GM23248 (cell line): Measurements from ENCODE around the gene HES4. TPM values are rescaled to one million over a fixed set of nuclear protein-coding genes. Genes with fewer than 3 reads are reported as not detected.

Experiments used
- DNase-seq: peaks from one replicate; pipeline ENCODE4 v3.0.0-alpha.2; 2015
- H2AFZ ChIP-seq: fragments of 200-600 bp; sonication (generic); 2 replicates; pipeline ENCODE4 v1.6.1; 2016; ENCODE audit warnings: antibody characterized with exemption
- H3F3A ChIP-seq: fragments of 200-600 bp; sonication (generic); 2 replicates; pipeline ENCODE4 v1.6.1; 2016; ENCODE audit warnings: mild to moderate bottlenecking, antibody characterized with exemption, mixed run types; ENCODE audit not compliant: insufficient read depth
- H3K27ac ChIP-seq: fragments of 200-600 bp; sonication (generic); 2 replicates; pipeline ENCODE4 v1.5.1; 2016; ENCODE audit warnings: mild to moderate bottlenecking
- H3K27me3 ChIP-seq: fragments of 200-600 bp; sonication (generic); replicated peaks from 2 replicates; pipeline ENCODE4 v1.6.1; 2016; ENCODE audit warnings: mild to moderate bottlenecking; ENCODE audit not compliant: insufficient read depth
- H3K36me3 ChIP-seq: fragments of 200-600 bp; sonication (generic); 2 replicates; pipeline ENCODE4 v1.6.1; 2016; ENCODE audit warnings: low read depth, mild to moderate bottlenecking
- H3K4me1 ChIP-seq: fragments of 200-600 bp; sonication (generic); 2 replicates; pipeline ENCODE4 v1.6.1; 2016; ENCODE audit warnings: mild to moderate bottlenecking; ENCODE audit not compliant: insufficient read depth
- H3K4me2 ChIP-seq: fragments of 200-600 bp; sonication (generic); one replicate; pipeline ENCODE4 v1.6.1; 2016; ENCODE audit warnings: mild to moderate bottlenecking; ENCODE audit not compliant: unreplicated experiment
- H3K4me3 ChIP-seq: fragments of 200-600 bp; sonication (generic); 2 replicates; pipeline ENCODE4 v1.5.1; 2016; ENCODE audit warnings: mild to moderate bottlenecking
- H3K79me2 ChIP-seq: fragments of 200-600 bp; sonication (generic); 2 replicates; pipeline ENCODE4 v1.6.1; 2016; ENCODE audit warnings: mild to moderate bottlenecking; ENCODE audit not compliant: insufficient read depth
- H3K9ac ChIP-seq: fragments of 200-600 bp; sonication (generic); 2 replicates; pipeline ENCODE4 v1.6.1; 2016; ENCODE audit warnings: mild to moderate bottlenecking
- H3K9me2 ChIP-seq: fragments of 200-600 bp; sonication (generic); 2 replicates; pipeline ENCODE4 v1.6.1; 2016; ENCODE audit warnings: mixed run types, mild to moderate bottlenecking, moderate library complexity; ENCODE audit not compliant: insufficient read depth
- H3K9me3 ChIP-seq: fragments of 200-600 bp; sonication (generic); one replicate; pipeline ENCODE4 v1.6.1; 2017; ENCODE audit warnings: low read depth
- H4K20me1 ChIP-seq: fragments of 200-600 bp; sonication (generic); 2 replicates; pipeline ENCODE4 v1.6.0; 2016; ENCODE audit not compliant: insufficient read depth
- EZH2 ChIP-seq: fragments of 200-600 bp; sonication (generic); IDR thresholded peaks from 2 replicates; pipeline ENCODE4 v1.6.1; 2018; ENCODE audit warnings: antibody characterized with exemption, mild to moderate bottlenecking; ENCODE audit not compliant: insufficient read depth, poor library complexity, severe bottlenecking
- EZH2phosphoT487 ChIP-seq: fragments of 200-600 bp; sonication (generic); IDR thresholded peaks from 2 replicates; pipeline ENCODE4 v1.6.1; 2018; ENCODE audit warnings: antibody characterized with exemption, moderate library complexity, mild to moderate bottlenecking, low read depth; ENCODE audit not compliant: insufficient read depth
- whole genome bisulfite sequencing, 2 experiments: methylation state at CpG; one replicate each; pipeline ENCODE4 v1.1.6; 2015 to 2017; ENCODE audit warnings: low lambda C conversion rate in 2 of 2, low coverage in 1 of 2; ENCODE audit errors: missing lambda C conversion rate in 2 of 2; 5-methylcytosine and 5-hydroxymethylcytosine counted together
- in situ Hi-C: fragments of 300-500 bp; cut with MboI; formaldehyde crosslinking; loops from 2 replicates; pipeline ENCODE4 v1.15.0; 2020
- polyA plus RNA-seq: library from polyadenylated mRNA; unstranded; fragments of >200 nt; fragmentation: Nextera tagmentation; extraction: Ambion mirVana; gene quantifications from 2 replicates; pipeline ENCODE4 v1.2.1, GENCODE V29; 2016
- total RNA-seq: library from RNA; depleted of rRNA; stranded (reverse); fragments of >200 nt; shearing (Covaris generic); gene quantifications from 2 replicates; pipeline ENCODE4 v1.2.3, GENCODE V29; 2014

Gene HES4
- total and polyA plus RNA-seq, 2 experiments from 2014 or later = 3.1 to 4.1 TPM

DNA sequence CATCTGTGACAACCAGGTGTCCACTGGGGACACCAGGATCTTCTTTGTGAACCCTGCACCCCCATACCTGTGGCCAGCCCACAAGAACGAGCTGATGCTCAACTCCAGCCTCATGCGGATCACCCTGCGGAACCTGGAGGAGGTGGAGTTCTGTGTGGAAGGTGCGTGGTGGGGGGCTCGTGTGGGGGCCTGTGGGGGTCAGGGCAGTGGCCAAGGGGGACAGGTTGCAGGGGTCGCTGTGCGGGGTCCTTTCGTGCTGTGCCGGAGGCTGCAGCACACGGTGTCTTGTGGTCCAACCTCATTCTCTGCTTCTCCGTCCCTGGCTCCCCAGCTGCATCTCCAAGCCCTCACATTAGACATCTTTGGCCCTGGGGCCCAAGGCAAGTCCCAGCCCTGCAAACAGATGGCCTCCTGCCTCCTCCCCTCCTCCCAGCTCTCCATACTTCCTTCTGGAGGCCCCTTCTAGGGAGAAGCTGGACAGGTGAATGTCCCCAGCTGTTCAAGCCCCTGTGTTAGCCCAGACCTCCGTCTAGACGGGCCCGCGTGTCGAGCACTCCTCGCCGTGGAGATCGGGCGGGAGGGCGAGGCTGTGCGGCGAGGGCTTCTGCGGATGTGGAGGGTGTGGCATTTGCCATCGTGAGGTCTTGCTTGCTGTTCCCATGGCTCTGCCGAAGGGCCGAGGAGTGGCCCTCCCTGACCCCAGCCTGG lies 22.6 kb upstream of the HES4 start:
- DNase-seq = no peak
- 71 to 77% methylated on average over 21 to 26 of the region's 27 CpGs for WGBS, 2 experiments
- no peak overlapping the region for H2AFZ ChIP-seq
- H3F3A ChIP-seq = no peaks in the 10 kb centered on the region
- H3K27ac ChIP-seq = no peak overlapping the region
- 0 out of 2 replicates have a peak, but pooled peaks cover 6% of the 10 kb centered on the region for H3K4me1 ChIP-seq
- H3K9me2 ChIP-seq = no peaks in the 10 kb centered on the region
- no peaks in the 10 kb centered on the region for H3K27me3 ChIP-seq
- H4K20me1 ChIP-seq = no peaks in the 10 kb centered on the region
- H3K4me3 ChIP-seq = no peak overlapping the region
- H3K79me2 ChIP-seq = no peaks in the 10 kb centered on the region
- H3K36me3 ChIP-seq = no peaks in the 10 kb centered on the region
- H3K9ac ChIP-seq = no peak overlapping the region
- no peak for TF ChIP-seq EZH2phosphoT487
- no peak for TF ChIP-seq EZH2
- H3K9me3 ChIP-seq = no peaks in the 10 kb centered on the region
- H3K4me2 ChIP-seq = no peak overlapping the region
- in situ Hi-C loops = no loop called here

DNA sequence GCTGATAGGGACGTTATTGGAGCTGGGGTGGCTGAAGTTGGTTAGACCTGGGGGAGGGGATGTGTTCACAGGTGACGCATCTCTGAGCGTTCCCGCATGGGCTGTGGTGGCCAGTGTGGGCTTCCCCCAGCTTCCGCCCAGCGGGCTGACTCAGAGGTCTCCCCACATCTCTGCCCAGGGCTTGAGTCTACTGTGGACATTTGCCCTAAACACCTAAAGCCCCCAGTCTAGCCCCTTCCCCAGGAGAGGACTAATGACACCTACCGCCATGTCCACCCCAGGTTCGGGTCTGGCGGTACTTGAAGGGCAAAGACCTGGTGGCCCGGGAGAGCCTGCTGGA lies 22.0 kb upstream of the HES4 start:
- no peak overlapping the region; the same call in 1 of the 2 replicates for H3K4me3 ChIP-seq
- no peaks in the 10 kb centered on the region for H3K9me3 ChIP-seq
- no peak for TF ChIP-seq EZH2
- no peak for TF ChIP-seq EZH2phosphoT487
- H2AFZ ChIP-seq = no peak overlapping the region
- no peaks in the 10 kb centered on the region for H3F3A ChIP-seq
- in situ Hi-C loops = no loop called here
- H3K4me2 ChIP-seq = no peak overlapping the region
- H3K9me2 ChIP-seq = no peaks in the 10 kb centered on the region
- no peak overlapping the region for H3K9ac ChIP-seq
- no peaks in the 10 kb centered on the region for H3K36me3 ChIP-seq
- no peaks in the 10 kb centered on the region for H4K20me1 ChIP-seq
- H3K4me1 ChIP-seq = 0 out of 2 replicates have a peak, but pooled peaks cover 6% of the 10 kb centered on the region
- H3K79me2 ChIP-seq = no peaks in the 10 kb centered on the region
- no peak for DNase-seq
- H3K27ac ChIP-seq = no peak overlapping the region
- no peaks in the 10 kb centered on the region for H3K27me3 ChIP-seq
- WGBS, 2 experiments = 84 to 86% methylated on average over 10 of the region's 10 CpGs

DNA sequence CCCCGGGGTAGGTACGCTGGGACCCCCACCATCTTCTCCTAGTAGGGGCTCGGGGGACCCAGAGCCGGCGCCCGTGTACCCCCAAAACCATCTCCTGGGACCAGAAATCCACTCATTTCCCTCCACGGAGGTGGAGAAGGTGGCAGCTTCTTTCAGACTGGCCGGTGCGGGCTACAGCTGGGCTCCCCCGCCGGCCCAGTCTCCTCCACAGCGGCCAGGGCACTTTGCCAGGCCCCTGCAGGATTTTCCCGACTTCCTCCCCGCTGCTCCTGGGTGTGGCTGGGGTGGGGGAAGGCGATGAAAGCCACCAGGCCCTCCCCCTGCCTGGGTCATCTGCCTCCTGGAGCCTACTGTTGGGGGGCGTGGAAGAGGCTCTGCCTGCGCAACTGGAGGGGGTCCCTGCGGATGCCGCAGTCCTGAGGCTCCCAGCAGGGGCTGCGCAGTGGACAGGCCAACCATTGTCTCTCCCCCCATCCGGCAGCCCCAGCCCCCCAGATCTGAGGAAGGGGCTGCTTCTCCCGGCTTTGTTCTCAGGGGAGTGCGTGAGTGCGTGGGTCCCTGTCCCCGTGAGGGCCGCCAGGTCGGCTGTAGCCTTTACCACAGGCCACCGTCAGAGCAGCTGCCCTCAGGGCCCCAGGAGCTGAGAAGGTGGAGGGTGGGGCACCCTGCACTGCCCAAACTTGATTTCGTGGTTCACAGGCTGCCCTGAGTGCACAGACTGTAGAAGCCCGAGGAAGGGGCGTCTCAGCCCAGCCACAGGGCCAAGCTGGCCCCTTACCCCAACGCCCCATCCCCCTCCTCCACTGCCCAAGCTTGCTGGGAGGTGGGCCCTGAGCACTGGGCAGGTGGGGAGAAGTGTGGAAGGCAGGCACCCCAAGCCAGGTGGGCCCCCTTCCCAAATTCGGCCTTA lies 21.4 kb upstream of the HES4 start:
- Histone ChIP-seq H3K9ac (peak overlapping the region; percentile 3; the same call in 1 of the 2 replicates), H2AFZ (no peak overlapping the region; the same call in 1 of the 2 replicates), H4K20me1 (no peaks in the 10 kb centered on the region), H3K9me3 (no peaks in the 10 kb centered on the region), H3K79me2 (no peaks in the 10 kb centered on the region), H3K4me2 (peak overlapping the region; percentile 46), H3K4me3 (peak overlapping the region; percentile 70), H3K27me3 (no peaks in the 10 kb centered on the region), H3K27ac (no peak overlapping the region), H3K36me3 (no peaks in the 10 kb centered on the region), H3K9me2 (no peaks in the 10 kb centered on the region), H3F3A (no peaks in the 10 kb centered on the region), H3K4me1 (0 out of 2 replicates have a peak, but pooled peaks cover 6% of the 10 kb centered on the region)
- in situ Hi-C loops = no loop called here
- 20 to 24% methylated on average over 29 of the region's 33 CpGs for WGBS, 2 experiments
- DNase-seq = peak; percentile 78
- TF ChIP-seq EZH2phosphoT487 (no peak), EZH2 (no peak)

DNA sequence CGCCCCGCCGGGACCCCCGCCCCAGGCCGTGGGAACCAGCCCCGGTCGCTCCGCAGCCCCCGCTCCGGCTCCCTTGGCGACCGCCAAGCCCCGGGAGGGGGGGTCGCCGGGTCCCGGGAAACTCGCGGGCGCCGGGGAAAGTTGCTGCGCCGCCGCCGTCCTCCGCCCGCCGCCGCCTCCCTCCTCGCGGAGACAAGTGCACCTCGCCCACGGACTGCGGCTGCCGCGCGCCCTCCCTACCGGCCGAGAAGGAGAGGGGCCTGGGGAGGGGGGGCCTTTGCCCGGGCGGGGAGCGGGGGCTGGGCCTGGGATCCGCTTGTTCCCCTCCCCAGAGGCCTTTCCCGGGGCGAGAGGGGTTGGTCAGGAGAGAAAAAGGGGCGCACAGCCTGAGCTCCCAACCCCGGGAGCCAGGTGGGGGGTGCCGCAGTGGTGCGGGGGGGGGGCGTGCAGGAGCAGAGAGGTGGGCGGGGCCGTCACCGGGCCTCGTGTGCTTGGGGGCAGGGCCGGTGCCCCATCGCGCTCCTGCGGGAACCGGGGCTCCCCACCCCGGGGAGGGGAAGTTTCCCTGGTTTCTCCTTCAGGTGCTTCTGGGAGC lies 20.6 kb upstream of the HES4 start:
- Histone ChIP-seq H3K9me3 (no peaks in the 10 kb centered on the region), H3K79me2 (no peaks in the 10 kb centered on the region), H3K36me3 (no peaks in the 10 kb centered on the region), H3K4me2 (peak overlapping the region; percentile 46), H3K4me3 (peak overlapping the region; percentile 70), H3K4me1 (0 out of 2 replicates have a peak, but pooled peaks cover 6% of the 10 kb centered on the region), H2AFZ (no peak overlapping the region; the same call in 1 of the 2 replicates), H3F3A (no peaks in the 10 kb centered on the region), H3K27me3 (no peaks in the 10 kb centered on the region), H3K27ac (no peak overlapping the region), H3K9me2 (no peaks in the 10 kb centered on the region), H4K20me1 (no peaks in the 10 kb centered on the region), H3K9ac (peak overlapping the region; percentile 25; the same call in 1 of the 2 replicates)
- TF ChIP-seq EZH2phosphoT487 = no peak
- TF ChIP-seq EZH2 = no peak
- in situ Hi-C loops = no loop called here
- DNase-seq = peak; percentile 58
- WGBS, 2 experiments = 0 to 2% methylated on average over 3 to 39 of the region's 59 CpGs
